Osteocyte (in vitro differentiated cells): ENCODE measurements around the gene OR2H2. TPM values are rescaled to one million over a fixed set of nuclear protein-coding genes. Genes with fewer than 3 reads are reported as not detected.

ENCODE experiments used
- DNase-seq: peaks from one replicate; pipeline ENCODE4 v3.0.0; 2021; ENCODE audit warnings: mixed read lengths; ENCODE audit not compliant: unreplicated experiment; ENCODE audit errors: extremely low spot score
- H3K27ac Mint-ChIP-seq: one replicate; pipeline ENCODE4 v1.8.0; 2021; ENCODE audit warnings: mild to moderate bottlenecking, mixed read lengths; ENCODE audit not compliant: unreplicated experiment
- H3K27me3 Mint-ChIP-seq: one replicate; pipeline ENCODE4 v1.8.0; 2021; ENCODE audit warnings: mixed read lengths; ENCODE audit not compliant: unreplicated experiment
- H3K36me3 Mint-ChIP-seq: one replicate; pipeline ENCODE4 v1.8.0; 2021; ENCODE audit warnings: mixed read lengths; ENCODE audit not compliant: unreplicated experiment
- H3K4me1 Mint-ChIP-seq: one replicate; pipeline ENCODE4 v1.8.0; 2021; ENCODE audit warnings: mixed read lengths; ENCODE audit not compliant: unreplicated experiment
- H3K4me3 Mint-ChIP-seq: one replicate; pipeline ENCODE4 v1.8.0; 2021; ENCODE audit warnings: mild to moderate bottlenecking, moderate library complexity, mixed read lengths; ENCODE audit not compliant: unreplicated experiment
- H3K9me3 Mint-ChIP-seq: one replicate; pipeline ENCODE4 v1.8.0; 2021; ENCODE audit warnings: mixed read lengths; ENCODE audit not compliant: unreplicated experiment
- total RNA-seq: library from RNA; stranded (reverse); gene quantifications from 2 replicates; pipeline ENCODE4 v1.2.1, GENCODE V29; 2021
- TF ChIP-seq, protein P1 (sequence below): fragments of 200-600 bp; sonication (generic); IDR thresholded peaks from 2 replicates; pipeline ENCODE4 v1.5.0; 2021; ENCODE audit warnings: antibody characterized with exemption, mild to moderate bottlenecking, moderate library complexity

Gene OR2H2
- total RNA-seq, 1 donor from 2014 or later: not detected

DNA sequence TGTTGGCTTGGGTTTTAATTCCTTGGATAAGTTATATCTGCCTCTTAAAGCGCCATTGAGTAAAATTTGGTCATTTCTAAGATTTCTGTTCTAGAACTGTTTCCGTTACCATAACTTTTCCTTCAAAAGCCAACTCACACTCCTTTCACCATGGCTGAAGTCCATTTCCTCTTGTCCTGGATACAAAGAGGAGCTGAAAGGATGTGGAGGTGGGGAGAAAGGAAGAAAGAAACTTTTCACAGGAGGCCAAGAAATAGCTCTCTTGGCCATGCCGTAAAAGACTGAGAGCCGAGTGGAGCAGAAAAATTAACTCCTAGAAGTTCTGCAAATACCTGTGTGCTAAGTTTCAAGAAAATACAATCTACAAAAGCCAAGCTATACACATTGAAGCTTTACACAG, 26.5 kb downstream of the OR2H2 start:
- Mint-ChIP-seq H3K27ac (no peak overlapping the region), H3K27me3 (no peaks in the 10 kb centered on the region), H3K36me3 (peaks cover 56% of the 10 kb centered on the region), H3K4me3 (no peak overlapping the region), H3K4me1 (no peaks in the 10 kb centered on the region), H3K9me3 (no peaks in the 10 kb centered on the region)
- DNase-seq: no peak
- TF ChIP-seq, protein P1, sequence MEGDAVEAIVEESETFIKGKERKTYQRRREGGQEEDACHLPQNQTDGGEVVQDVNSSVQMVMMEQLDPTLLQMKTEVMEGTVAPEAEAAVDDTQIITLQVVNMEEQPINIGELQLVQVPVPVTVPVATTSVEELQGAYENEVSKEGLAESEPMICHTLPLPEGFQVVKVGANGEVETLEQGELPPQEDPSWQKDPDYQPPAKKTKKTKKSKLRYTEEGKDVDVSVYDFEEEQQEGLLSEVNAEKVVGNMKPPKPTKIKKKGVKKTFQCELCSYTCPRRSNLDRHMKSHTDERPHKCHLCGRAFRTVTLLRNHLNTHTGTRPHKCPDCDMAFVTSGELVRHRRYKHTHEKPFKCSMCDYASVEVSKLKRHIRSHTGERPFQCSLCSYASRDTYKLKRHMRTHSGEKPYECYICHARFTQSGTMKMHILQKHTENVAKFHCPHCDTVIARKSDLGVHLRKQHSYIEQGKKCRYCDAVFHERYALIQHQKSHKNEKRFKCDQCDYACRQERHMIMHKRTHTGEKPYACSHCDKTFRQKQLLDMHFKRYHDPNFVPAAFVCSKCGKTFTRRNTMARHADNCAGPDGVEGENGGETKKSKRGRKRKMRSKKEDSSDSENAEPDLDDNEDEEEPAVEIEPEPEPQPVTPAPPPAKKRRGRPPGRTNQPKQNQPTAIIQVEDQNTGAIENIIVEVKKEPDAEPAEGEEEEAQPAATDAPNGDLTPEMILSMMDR: no peak

DNA sequence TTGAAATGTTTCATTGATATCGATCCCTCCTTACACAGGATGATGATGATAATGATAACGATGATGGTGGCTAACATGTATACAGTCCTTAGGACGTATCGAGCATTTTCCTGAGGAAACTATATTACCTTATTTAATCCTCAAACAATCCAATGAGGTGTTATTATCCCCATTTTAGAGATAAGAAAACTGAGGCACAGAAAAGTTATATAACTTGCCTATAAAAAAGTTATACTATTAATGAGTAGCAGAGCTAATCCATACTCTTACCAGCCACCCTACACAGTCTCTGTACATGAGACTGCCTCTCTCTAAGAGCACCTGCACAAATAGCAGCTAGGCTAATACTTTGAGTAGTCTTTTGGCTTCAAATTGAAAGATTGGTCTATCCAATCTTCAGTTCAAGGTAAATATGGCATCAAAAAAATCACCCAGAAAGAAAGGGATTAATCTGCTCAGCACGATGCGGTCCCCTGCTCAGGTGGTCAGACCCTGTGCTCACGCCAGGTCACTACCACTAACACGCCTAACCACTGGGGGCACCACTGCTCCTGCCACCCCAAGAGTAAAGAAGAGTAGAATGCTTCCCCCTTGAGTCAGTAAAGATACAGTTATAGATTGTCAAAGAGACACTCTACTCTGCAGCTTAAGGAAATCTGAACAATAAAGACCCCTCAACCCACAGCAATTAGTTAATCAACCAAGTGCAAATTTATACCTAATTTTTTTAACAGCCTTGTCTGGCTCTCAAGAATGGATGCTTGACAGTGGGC, 33.0 kb downstream of the OR2H2 start:
- Mint-ChIP-seq H3K4me3 (no peak overlapping the region), H3K27me3 (no peaks in the 10 kb centered on the region), H3K27ac (no peak overlapping the region), H3K36me3 (peaks cover 56% of the 10 kb centered on the region), H3K4me1 (no peaks in the 10 kb centered on the region), H3K9me3 (no peaks in the 10 kb centered on the region)
- TF ChIP-seq, protein P1: peak; percentile 25
- DNase-seq: no peak

DNA sequence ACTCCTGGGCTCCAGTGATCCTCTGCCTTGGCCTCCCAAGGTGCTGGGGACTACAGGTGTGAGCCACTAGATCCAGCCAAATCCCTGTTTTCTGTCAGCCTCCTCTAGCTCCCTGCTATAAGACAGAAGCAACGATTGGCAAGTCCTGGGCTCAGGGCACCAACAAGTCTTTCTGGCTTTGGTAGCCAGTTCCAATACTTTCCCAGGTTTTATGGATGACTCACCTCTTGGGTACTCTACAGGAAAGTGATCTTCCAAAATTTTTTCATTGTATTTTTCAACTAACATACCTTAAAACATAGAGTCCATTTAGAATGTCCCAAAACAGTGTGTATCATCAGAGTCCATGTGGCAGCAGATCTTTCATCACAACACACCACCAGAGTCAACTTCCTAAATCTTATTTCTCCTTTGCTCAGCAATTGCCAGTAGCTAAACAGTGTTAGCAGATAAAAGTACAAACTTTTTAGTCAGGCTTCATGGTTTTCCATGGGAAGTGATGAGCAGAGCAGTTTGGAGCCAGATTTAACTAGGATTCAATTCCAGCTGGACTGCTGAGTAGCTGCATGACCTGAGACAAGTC, 34.7 kb downstream of the OR2H2 start:
- H3K36me3 Mint-ChIP-seq: peaks cover 52% of the 10 kb centered on the region
- peaks cover 7% of the 10 kb centered on the region for H3K4me1 Mint-ChIP-seq
- H3K9me3 Mint-ChIP-seq: no peaks in the 10 kb centered on the region
- TF ChIP-seq, protein P1: no peak
- no peak overlapping the region for H3K27ac Mint-ChIP-seq
- no peak overlapping the region for H3K4me3 Mint-ChIP-seq
- no peaks in the 10 kb centered on the region for H3K27me3 Mint-ChIP-seq
- no peak for DNase-seq

DNA sequence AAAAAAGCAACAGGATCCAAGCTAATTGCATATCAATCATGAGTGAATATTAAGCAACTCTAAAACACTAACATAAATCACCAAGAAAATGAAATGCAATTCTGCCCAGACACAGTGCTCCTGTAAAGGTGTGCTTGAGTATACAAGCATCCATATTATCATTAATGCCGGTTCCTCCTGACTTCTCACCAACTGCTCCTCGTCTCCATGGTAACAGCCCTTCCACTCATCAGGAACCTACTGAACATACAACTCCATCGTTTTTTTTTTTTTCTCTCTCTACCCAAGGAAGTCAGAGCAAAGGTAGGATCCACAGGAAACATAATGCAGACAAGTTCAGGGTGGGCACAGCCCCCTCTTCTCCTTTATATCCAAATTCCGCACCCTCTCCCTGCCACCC, 35.7 kb downstream of the OR2H2 start:
- TF ChIP-seq, protein P1: no peak
- Mint-ChIP-seq H3K4me1 (peaks cover 17% of the 10 kb centered on the region), H3K27ac (no peak overlapping the region), H3K36me3 (peaks cover 50% of the 10 kb centered on the region), H3K4me3 (no peak overlapping the region), H3K9me3 (no peaks in the 10 kb centered on the region), H3K27me3 (no peaks in the 10 kb centered on the region)
- DNase-seq: no peak

DNA sequence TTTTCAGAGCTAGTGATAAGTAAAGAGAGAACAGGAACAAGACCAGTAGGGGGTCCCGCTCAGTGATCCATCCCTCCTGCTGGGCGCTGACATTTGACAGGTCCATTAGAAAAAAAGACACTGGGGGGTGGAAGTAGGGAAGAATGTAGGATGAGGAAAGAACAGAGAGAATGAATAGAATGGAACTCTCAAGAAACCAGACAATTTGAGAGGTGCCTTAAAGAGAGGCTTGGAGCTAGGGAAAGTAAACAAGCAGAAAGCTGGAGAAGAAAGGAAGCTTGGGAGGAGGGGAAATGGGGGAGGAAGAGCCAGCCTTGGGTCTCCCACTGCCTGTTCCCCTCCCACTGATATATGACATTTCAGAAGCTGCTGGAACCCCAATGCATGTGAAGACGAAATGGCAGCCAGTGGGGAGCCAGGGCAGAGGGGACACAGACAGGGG, 39.6 kb downstream of the OR2H2 start:
- Mint-ChIP-seq H3K27ac (peak overlapping the region; percentile 74), H3K4me3 (peak overlapping the region; percentile 49), H3K4me1 (peaks cover 42% of the 10 kb centered on the region), H3K9me3 (no peaks in the 10 kb centered on the region), H3K27me3 (no peaks in the 10 kb centered on the region), H3K36me3 (peaks cover 41% of the 10 kb centered on the region)
- TF ChIP-seq, protein P1: no peak
- no peak for DNase-seq
